Breast epithelium (tissue), 4 donors: ENCODE measurements around the gene BCO1. TPM values are rescaled to one million over a fixed set of nuclear protein-coding genes. Genes with fewer than 3 reads are reported as not detected.

Experiments used
- DNase-seq, 2 donors: peaks; one replicate each; pipeline ENCODE4 v3.0.0-alpha.2; 2019; ENCODE audit warnings: low spot score in 2 of 2
- H3K27ac ChIP-seq, 2 donors: fragments of 200-600 bp; sonication (generic) in 1 of 2; one replicate each; pipeline ENCODE4 v1.5.1; 2016 to 2019; ENCODE audit warnings: mild to moderate bottlenecking in 1 of 2
- H3K27me3 ChIP-seq, 2 donors: fragments of 200-600 bp; sonication (generic) in 1 of 2; one replicate each; pipeline versions ENCODE4 v1.5.1 to v1.6.0; 2017 to 2019; ENCODE audit warnings: control low read depth in 1 of 2, mild to moderate bottlenecking in 1 of 2
- H3K36me3 ChIP-seq: fragments of 200-600 bp; one replicate; pipeline ENCODE4 v1.5.1; 2019
- H3K4me1 ChIP-seq, 2 donors: fragments of 200-600 bp; sonication (generic); one replicate each; pipeline ENCODE4 v1.5.1; 2016 to 2019; ENCODE audit warnings: control low read depth in 1 of 2
- H3K4me3 ChIP-seq, 3 donors: fragments of 200-600 bp; sonication (generic); 1 replicate in 2 of 3; 2 replicates in 1 of 3; pipeline ENCODE4 v1.5.1; 2016 to 2019; ENCODE audit warnings: mild to moderate bottlenecking in 3 of 3, moderate library complexity in 2 of 3
- H3K9me3 ChIP-seq, 2 donors: fragments of 200-600 bp; sonication (generic) in 1 of 2; one replicate each; pipeline ENCODE4 v1.5.1; 2016 to 2019; ENCODE audit warnings: control low read depth in 1 of 2
- POLR2A ChIP-seq: fragments of 450-650 bp; IDR thresholded peaks from one replicate; pipeline ENCODE4 v1.6.1; 2016; ENCODE audit warnings: antibody characterized with exemption, mild to moderate bottlenecking, moderate library complexity
- POLR2AphosphoS5 ChIP-seq, 3 donors: sonication (generic); formaldehyde crosslinking; IDR thresholded peaks; one replicate each; pipeline ENCODE4 v1.6.1; 2017; ENCODE audit warnings: antibody characterized with exemption in 3 of 3
- intact Hi-C: fragments of 100-400 bp; cut with DNase I; formaldehyde crosslinking; loops from one replicate; pipeline ENCODE4 v1.15.1; 2023; ENCODE audit warnings: low total_unique reads
- total RNA-seq, 3 donors: library from RNA; depleted of rRNA; stranded (reverse); fragments of >200 nt; gene quantifications; one replicate each; pipeline ENCODE4 v1.1.0, GENCODE V29; 2016
- TF ChIP-seq, protein P1 (sequence below), 3 donors: fragments of 450-650 bp; IDR thresholded peaks; one replicate each; pipeline ENCODE4 v1.5.1; 2016 to 2017; ENCODE audit warnings: antibody characterized with exemption in 3 of 3, mild to moderate bottlenecking in 3 of 3, moderate library complexity in 3 of 3

Gene BCO1
- total RNA-seq, 3 donors from 2014 or later: 0.29 TPM; not detected in 2

DNA sequence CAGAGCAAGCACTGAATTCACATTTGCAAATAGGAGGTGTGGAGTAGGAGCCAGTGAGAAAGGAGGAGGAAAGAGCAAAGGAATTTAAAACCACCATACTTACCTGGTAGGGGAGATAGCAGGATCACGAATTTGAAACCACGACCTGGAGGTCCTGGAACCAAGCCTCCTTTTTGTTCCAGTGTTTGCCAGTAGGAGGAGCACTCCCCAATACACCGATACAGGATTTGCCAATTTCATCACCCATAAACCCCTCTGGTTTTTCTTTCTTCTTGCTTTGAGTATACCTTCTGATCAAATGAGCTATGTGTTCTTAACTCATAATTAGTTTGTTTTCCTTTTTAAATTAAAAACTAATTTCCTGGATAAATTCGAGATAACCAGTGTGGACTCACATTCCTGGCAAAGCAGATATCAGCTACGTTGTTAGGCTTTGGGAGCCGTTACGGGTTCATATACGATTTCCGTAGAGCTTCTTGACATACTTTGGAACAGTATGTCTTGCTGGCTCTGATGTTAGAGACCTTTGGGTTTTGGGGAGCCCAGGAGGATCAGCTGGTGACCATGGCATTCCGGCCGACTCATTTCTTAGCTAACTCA lies 22.7 kb downstream of the BCO1 start:
- intact Hi-C loops: no loop called here
- Histone ChIP-seq H3K4me1 (no peaks in the 10 kb centered on the region), H3K27me3 (no peaks in the 10 kb centered on the region), H3K36me3 (no peaks in the 10 kb centered on the region), H3K4me3 (no peak overlapping the region), H3K27ac (no peak overlapping the region), H3K9me3 (no peaks in the 10 kb centered on the region)
- no peak for TF ChIP-seq POLR2A
- TF ChIP-seq, protein P1, sequence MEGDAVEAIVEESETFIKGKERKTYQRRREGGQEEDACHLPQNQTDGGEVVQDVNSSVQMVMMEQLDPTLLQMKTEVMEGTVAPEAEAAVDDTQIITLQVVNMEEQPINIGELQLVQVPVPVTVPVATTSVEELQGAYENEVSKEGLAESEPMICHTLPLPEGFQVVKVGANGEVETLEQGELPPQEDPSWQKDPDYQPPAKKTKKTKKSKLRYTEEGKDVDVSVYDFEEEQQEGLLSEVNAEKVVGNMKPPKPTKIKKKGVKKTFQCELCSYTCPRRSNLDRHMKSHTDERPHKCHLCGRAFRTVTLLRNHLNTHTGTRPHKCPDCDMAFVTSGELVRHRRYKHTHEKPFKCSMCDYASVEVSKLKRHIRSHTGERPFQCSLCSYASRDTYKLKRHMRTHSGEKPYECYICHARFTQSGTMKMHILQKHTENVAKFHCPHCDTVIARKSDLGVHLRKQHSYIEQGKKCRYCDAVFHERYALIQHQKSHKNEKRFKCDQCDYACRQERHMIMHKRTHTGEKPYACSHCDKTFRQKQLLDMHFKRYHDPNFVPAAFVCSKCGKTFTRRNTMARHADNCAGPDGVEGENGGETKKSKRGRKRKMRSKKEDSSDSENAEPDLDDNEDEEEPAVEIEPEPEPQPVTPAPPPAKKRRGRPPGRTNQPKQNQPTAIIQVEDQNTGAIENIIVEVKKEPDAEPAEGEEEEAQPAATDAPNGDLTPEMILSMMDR (IDR thresholded peaks at IDR 0.05): peak in 2 of 3 donors; percentile 26 to 37
- no peak for DNase-seq

DNA sequence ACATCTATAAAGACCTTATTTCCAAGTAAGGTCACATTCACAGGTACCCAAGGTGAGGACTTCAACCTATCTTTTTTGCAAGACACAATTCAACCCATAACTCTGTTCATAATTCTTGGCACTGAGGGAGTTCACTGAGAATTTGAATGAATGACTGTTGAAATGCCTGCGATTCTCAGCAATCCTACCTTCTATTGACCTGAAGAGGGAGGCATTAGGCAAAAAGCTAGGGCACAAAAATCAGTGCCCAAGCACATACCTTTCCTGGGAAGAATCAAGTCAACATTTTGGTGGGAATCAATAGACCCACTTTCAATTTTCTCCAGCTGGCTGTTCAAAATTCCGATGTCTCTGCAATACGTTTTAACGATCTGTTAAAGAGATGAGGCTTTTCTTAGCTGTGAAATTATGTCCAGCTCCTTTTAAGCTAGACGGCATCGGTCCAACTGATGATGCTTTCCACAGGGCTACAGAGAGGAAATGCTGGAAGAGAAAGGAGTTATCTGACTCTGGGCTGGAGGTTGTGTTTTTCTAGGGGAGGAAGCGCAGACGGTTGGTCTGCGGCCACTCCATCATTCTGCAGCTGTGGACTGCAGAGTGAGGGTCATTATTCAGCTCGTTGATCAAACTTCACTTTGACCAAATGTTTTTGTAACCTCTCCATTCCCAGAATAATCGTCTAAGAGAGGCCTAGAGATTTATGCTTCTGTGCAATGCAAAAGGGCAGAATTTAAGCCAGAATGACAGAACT lies 25.2 kb downstream of the BCO1 start:
- no peaks in the 10 kb centered on the region for H3K4me1 ChIP-seq
- no peaks in the 10 kb centered on the region for H3K9me3 ChIP-seq
- no peaks in the 10 kb centered on the region for H3K36me3 ChIP-seq
- H3K4me3 ChIP-seq: no peak overlapping the region
- intact Hi-C loops: no loop called here
- no peak for TF ChIP-seq POLR2AphosphoS5 (IDR thresholded peaks at IDR 0.05)
- no peak overlapping the region for H3K27ac ChIP-seq
- H3K27me3 ChIP-seq: no peaks in the 10 kb centered on the region
- DNase-seq: no peak

DNA sequence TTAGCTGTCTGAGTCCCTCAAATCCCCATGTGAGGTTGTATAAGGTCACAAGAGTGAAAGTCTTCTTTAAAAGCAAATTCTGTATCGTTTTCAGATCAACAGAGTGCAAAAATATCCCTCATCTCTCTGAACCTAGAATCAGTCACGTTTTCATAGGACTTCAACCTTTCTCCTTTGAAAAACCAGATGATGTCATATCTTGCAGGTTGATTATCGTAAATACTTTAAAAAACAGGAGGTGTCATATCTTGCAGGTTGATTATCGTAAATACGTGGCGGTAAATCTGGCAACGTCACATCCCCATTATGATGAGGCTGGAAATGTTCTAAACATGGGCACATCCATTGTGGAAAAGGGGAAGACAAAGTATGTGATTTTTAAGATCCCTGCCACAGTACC lies 25.9 kb downstream of the BCO1 start:
- no peak for DNase-seq
- H3K27me3 ChIP-seq: no peaks in the 10 kb centered on the region
- TF ChIP-seq POLR2AphosphoS5 (IDR thresholded peaks at IDR 0.05) (no peak), POLR2A (no peak)
- TF ChIP-seq, protein P1 (IDR thresholded peaks at IDR 0.05): no peak
- no peak overlapping the region for H3K4me3 ChIP-seq
- no peaks in the 10 kb centered on the region for H3K36me3 ChIP-seq
- no peak overlapping the region for H3K27ac ChIP-seq
- no peaks in the 10 kb centered on the region for H3K4me1 ChIP-seq
- intact Hi-C loops: no loop called here
- no peaks in the 10 kb centered on the region for H3K9me3 ChIP-seq

DNA sequence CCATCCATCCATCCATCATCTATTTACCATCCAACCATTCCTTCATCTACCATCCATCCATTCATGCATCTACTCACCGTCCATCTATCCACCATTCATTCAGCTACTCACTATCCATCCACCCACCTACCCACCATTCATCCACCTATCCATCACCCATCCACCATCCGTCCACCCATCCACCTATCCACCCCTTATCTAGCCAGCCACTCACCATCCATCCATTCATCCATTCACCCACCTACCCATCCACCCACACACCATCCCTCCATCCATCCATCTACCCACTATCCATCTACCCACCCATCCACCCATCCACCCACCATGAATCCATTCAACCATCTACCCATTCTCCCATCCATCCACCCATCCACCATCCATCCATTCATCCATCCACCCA lies 26.6 kb downstream of the BCO1 start:
- DNase-seq: no peak
- Histone ChIP-seq H3K4me1 (no peaks in the 10 kb centered on the region), H3K4me3 (no peak overlapping the region), H3K9me3 (no peaks in the 10 kb centered on the region), H3K27ac (no peak overlapping the region), H3K27me3 (no peaks in the 10 kb centered on the region), H3K36me3 (no peaks in the 10 kb centered on the region)
- intact Hi-C loops: no loop called here
- TF ChIP-seq, protein P1 (IDR thresholded peaks at IDR 0.05): no peak
- TF ChIP-seq POLR2AphosphoS5 (IDR thresholded peaks at IDR 0.05) (no peak), POLR2A (no peak)

DNA sequence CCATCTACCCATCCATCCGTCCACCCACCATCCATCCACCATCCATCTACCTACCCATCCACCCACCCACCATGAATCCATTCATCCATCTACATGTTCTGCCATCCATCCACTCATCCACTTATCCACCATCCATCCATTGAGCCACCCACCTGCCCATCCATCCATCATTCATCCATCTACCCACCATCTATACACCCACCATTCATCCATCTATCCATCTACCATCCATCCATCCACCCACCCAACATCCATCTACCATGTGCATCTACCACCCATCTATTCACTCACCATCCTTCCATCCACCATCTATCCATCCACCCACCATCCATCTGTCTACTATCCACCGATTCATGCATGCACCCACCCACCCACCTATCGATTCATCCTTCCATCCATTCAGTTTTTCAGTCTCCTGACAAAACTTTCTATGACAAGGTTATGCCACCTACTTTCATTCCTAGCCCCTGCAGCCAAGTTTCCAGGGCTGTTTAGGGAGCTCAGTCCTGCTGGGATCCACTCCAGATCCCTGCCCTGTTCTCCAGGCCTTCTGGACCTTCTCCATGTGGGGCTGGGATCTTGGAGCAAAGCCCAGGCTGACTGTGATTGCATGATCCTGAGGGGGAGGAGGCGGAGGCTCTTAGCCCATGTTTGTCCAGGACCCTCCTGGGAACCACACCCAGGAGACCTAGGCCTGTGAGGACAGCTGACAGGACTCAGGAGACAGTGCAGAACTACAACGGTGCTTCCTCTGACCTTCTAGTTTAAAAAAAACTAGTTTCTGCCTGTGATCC lies 27.4 kb downstream of the BCO1 start:
- TF ChIP-seq POLR2A (no peak), POLR2AphosphoS5 (IDR thresholded peaks at IDR 0.05) (no peak)
- H3K27me3 ChIP-seq: no peaks in the 10 kb centered on the region
- peak; percentile 27 to 60 for DNase-seq
- intact Hi-C loops: no loop called here
- H3K4me3 ChIP-seq: no peak overlapping the region
- no peaks in the 10 kb centered on the region for H3K9me3 ChIP-seq
- H3K4me1 ChIP-seq: no peaks in the 10 kb centered on the region
- no peaks in the 10 kb centered on the region for H3K36me3 ChIP-seq
- H3K27ac ChIP-seq: peak overlapping the region in 1 of 2 donors; percentile 3

DNA sequence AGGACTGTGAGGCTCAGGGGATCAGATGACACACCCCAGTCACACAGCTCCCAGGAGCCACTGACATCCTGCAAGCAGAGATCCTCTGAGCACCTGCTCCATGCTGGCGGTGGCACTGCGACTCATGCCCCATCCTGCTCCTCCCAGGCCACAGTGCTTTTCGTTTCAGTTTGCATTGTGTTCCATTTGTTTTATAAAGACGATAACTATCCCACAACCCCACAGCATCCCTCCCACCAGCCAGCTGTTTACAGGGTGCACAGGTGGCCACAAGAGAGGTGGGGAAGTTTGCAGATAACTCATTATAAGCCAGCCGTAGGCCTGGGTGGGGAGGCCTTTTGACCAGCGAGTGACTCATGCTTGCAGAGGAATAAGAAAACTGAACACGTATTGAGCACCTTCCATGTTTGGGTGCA lies 28.2 kb downstream of the BCO1 start:
- H3K27me3 ChIP-seq: no peaks in the 10 kb centered on the region
- H3K9me3 ChIP-seq: no peaks in the 10 kb centered on the region
- no peaks in the 10 kb centered on the region for H3K36me3 ChIP-seq
- TF ChIP-seq, protein P1 (IDR thresholded peaks at IDR 0.05): no peak
- TF ChIP-seq POLR2AphosphoS5 (IDR thresholded peaks at IDR 0.05) (no peak), POLR2A (no peak)
- no peaks in the 10 kb centered on the region for H3K4me1 ChIP-seq
- no peak for DNase-seq
- peak overlapping the region in 1 of 2 donors; percentile 3 for H3K27ac ChIP-seq
- no peak overlapping the region for H3K4me3 ChIP-seq
- intact Hi-C loops: no loop called here
